GM19455 (cell line): ENCODE data around the gene GTF2IRD1.
"Not testable (repeated sequence)": the region's sequence is repeated elsewhere in the genome, so short reads cannot be mapped to it uniquely, and the experiment has no call there.

Experiments used
- ATAC-seq: cut with Tn5 transposase; IDR thresholded peaks from one replicate; pipeline ENCODE4 v1.9.1; 2021; ENCODE audit not compliant: unreplicated experiment

Gene GTF2IRD1

DNA sequence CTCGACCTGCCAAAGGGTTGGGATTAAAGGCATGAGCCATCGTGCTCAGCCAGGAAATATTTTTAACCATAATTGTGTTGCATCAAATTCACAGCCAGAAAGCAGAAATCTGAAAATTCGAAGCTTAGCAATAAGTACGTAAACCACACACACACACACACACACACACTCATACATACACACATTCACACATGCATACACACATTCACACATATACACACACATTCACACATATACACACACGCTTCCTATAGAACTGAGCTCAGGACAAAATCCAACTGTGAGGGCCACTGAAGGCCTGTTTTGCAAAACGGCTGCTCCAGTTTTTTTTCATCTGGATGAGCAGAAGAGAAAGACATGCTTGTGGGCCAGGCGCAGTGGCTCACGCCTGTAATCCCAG is 178.8 kb downstream of the GTF2IRD1 start:
- no peak for ATAC-seq

DNA sequence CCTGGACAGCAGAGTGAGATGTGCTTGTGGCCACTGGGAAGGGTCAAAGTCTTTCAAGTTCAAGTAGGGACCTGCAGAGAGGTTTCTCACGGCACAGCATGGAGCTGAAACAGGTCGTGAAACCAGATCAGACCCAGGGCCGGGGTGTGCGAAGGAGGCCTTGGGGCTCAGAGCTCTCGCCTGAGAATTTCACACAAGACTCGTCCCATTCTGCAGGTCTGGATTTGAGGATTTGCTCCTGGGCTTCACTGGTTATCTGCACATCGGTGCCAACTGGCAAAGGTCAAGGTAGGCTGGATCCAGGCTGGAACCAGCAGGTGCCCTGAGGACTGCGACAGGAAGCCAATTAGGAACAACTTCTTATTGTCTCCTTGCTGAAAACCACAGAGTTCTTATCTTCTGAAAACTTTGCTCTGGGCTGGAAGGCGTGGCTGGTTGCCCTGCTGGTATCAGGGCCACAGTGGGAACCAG is 179.8 kb downstream of the GTF2IRD1 start:
- ATAC-seq: no peak

DNA sequence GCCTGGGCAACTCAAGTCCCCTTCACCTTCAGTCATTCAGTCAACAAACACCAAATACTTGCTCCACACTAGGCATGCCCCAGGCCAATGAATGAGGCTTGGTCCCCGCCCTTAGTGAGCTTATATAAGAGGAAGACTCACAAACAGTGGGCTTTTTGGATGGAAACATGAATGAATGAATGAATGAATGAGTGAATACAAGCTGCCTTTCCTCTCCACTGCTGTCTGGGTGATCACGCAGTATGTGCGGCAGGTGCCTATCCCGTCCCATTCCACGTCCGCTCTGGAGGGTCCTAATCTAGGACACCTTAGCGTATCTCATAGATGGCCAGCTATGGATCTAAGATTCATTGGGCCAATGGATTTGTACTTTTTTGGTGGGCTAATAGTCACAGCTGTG is 184.0 kb downstream of the GTF2IRD1 start:
- ATAC-seq: no peak

DNA sequence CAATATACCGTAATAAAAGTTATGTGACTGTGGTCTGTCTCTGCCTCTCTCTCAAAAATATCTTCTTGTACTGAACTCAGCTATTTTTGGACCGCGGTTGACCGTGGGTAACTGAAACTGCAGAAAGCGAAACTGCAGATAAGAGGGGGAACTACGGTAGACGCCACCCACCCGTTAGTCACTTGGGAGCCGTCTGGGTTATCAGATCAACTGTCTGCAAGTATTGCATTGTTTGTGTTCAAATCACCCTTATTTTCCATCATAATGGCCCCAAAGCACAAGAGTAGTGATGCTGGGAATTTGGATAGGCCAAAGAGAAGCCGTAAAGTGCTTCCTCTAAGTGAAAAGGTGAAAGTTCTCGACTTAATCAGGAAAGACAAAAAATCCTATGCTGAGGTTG is 196.3 kb downstream of the GTF2IRD1 start:
- peak; percentile 67 for ATAC-seq

DNA sequence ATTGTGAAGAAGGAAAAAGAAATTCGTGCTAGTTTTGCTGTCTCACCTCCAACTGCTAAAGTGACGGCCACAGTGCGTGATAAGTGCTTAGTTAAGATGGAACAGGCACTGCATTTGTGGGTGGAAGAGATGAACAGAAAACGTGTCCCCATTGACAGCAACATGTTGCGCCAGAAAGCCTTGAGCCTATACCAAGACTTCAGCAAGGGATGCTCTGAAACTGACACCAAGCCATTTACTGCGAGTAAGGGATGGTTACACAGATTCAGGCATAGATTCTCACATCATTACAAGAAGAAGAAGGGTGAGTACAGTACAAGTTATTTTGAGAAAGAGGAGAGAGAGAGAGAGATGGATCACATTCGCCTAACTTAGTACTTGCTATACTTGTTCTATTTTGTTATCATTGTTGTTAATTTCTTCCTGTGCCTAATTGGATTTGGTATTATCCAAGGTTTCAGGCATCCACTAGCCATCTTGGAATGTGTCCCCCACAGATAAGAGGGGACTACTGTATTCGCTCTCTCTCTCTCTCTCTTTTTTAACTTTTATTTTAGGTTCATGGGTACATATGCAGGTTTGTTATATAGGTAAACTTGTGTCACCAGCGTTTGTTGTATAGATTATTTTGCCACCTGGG is 196.9 kb downstream of the GTF2IRD1 start:
- ATAC-seq: peak; percentile 59

DNA sequence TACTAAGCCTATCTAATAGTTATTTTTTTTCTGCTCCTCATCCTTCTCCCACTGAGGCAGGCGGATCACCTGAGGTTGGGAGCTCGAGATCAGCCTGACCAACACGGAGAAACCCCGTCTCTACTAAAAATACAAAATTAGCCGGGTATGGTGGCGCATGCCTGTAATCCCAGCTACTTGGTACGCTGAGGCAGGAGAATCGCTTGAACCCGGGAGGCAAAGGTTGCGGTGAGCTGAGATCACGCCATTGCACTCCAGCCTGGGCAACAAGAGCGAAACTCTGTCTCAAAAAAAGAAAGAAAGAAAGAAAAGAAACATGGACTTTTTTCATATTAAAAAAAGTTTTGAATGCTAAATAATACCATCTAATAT is 197.4 kb downstream of the GTF2IRD1 start:
- not testable (repeated sequence) for ATAC-seq
